ENCODE results near the gene ACYP1. TPM values are rescaled to one million over a fixed set of nuclear protein-coding genes. Genes with fewer than 3 reads are reported as not detected.

Gene ACYP1
- total and polyA plus RNA-seq, 9 of the 15 experiments (the other 6 are each of a cell fraction or from before 2014, with no cell fraction given): 19.9 to 113 (median 52.3) TPM

DNA sequence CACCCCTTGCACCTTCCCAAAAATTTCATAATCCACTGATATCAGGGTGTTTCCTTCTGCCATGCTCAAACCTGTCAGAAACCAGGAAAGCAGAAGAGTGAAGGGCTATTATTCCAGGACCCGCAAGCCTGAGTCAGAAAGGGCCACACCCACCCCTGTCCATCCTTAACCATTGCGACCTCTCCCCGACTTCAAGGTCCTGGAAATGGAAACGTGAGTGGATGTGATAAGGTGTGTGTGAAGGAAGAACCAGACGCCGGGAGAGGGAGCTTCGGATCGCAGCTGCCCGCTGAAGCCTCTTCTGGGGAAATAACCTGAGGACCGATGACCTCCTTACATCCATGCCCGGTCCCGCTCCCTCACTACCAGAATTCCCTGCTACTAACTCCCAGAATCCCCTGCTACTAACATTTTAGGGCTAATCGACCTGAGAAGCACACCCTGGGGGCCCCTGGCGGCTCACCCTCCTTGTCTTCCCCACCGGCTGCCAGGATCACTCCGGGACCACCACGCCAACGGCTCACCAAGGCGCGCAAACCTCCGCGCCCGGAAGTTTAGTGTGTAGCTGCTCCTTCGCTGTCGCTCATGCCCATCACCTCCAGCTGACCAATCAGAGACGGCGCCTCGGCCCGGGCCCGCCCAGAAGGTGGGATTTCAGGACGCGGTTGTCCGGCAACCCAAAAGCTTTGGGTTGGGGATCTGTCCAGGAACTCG is at the start of gene ACYP1 (continued):
- no peak for TF ChIP-seq TAF7 (tag; IDR thresholded peaks at IDR 0.05)
- TF ChIP-seq, protein P1, sequence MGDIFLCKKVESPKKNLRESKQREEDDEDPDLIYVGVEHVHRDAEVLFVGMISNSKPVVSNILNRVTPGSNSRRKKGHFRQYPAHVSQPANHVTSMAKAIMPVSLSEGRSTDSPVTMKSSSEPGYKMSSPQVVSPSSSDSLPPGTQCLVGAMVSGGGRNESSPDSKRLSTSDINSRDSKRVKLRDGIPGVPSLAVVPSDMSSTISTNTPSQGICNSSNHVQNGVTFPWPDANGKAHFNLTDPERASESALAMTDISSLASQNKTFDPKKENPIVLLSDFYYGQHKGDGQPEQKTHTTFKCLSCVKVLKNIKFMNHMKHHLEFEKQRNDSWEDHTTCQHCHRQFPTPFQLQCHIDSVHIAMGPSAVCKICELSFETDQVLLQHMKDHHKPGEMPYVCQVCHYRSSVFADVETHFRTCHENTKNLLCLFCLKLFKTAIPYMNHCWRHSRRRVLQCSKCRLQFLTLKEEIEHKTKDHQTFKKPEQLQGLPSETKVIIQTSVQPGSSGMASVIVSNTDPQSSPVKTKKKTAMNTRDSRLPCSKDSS (IDR thresholded peaks at IDR 0.05; ENCODE audit: low read depth, partially characterized antibody): no peak
- TF ChIP-seq, protein P2, sequence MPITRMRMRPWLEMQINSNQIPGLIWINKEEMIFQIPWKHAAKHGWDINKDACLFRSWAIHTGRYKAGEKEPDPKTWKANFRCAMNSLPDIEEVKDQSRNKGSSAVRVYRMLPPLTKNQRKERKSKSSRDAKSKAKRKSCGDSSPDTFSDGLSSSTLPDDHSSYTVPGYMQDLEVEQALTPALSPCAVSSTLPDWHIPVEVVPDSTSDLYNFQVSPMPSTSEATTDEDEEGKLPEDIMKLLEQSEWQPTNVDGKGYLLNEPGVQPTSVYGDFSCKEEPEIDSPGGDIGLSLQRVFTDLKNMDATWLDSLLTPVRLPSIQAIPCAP (CRISPR knock-in tag; IDR thresholded peaks at IDR 0.05; ENCODE audit: borderline replicate concordance): no peak
- TF ChIP-seq, protein P3, sequence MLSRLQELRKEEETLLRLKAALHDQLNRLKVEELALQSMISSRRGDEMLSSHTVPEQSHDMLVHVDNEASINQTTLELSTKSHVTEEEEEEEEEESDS (CRISPR knock-in tag; IDR thresholded peaks at IDR 0.05): no peak
- no peak for TF ChIP-seq CSDE1 (IDR thresholded peaks at IDR 0.05)
- no peak for TF ChIP-seq ZNF79 (CRISPR knock-in tag; IDR thresholded peaks at IDR 0.05; ENCODE audit: low read depth)
- no peak for TF ChIP-seq BRF2 (IDR thresholded peaks at IDR 0.05; ENCODE audit: borderline replicate concordance, insufficient read depth, insufficient read length)
- no peak for TF ChIP-seq NR2C1 (IDR thresholded peaks at IDR 0.05)
- TF ChIP-seq NR2C1 (tag; IDR thresholded peaks at IDR 0.05): no peak
- TF ChIP-seq ZNF77 (CRISPR knock-in tag; IDR thresholded peaks at IDR 0.05): no peak
- TF ChIP-seq SIX5 (IDR thresholded peaks at IDR 0.05; ENCODE audit: borderline replicate concordance in 1 of 2, insufficient read depth in 1 of 2, low read depth in 1 of 2, low read length in 2 of 2): no peak
- TF ChIP-seq RBM25 (IDR thresholded peaks at IDR 0.05; ENCODE audit: low read depth, low read length, severe bottlenecking): peak; percentile 96
- TF ChIP-seq ELF1 (tag; IDR thresholded peaks at IDR 0.05): peak; percentile 44
- no peak for TF ChIP-seq SOX6 (IDR thresholded peaks at IDR 0.05)
- no peak for TF ChIP-seq XRCC3 (IDR thresholded peaks at IDR 0.05)
- TF ChIP-seq HINFP (tag; conservative IDR thresholded peaks at IDR 0.05; ENCODE audit: low read depth): no peak
- no peak for TF ChIP-seq EWSR1 (IDR thresholded peaks at IDR 0.05; ENCODE audit: borderline replicate concordance, low read depth, partially characterized antibody)
- no peak for TF ChIP-seq XRCC5 (IDR thresholded peaks at IDR 0.05; ENCODE audit: low read depth, low read length)
- no peak; the same call in 1 of the 2 replicates for TF ChIP-seq FOXM1 (IDR thresholded peaks at IDR 0.05; ENCODE audit: low read depth)
- no peak for TF ChIP-seq FOXM1 (CRISPR knock-in tag; IDR thresholded peaks at IDR 0.05; ENCODE audit: low read depth)
- no peak for TF ChIP-seq EP300 (IDR thresholded peaks at IDR 0.05; ENCODE audit: low read length)
- TF ChIP-seq TOE1 (IDR thresholded peaks at IDR 0.05; ENCODE audit: borderline replicate concordance): no peak
- no peak for TF ChIP-seq TOE1 (CRISPR knock-in tag; IDR thresholded peaks at IDR 0.05; ENCODE audit: borderline replicate concordance, low read depth)
- TF ChIP-seq SNRNP70 (optimal IDR thresholded peaks at IDR 0.05; ENCODE audit: low read depth, low read length): no peak
- no peak for TF ChIP-seq ZNF347 (CRISPR knock-in tag; IDR thresholded peaks at IDR 0.05; ENCODE audit: low read depth)
